Measurements from ENCODE around the gene KHDC3L.
"Not testable (repeated sequence)": the region's sequence is repeated elsewhere in the genome, so short reads cannot be mapped to it uniquely, and the experiment has no call there.

Gene KHDC3L

DNA sequence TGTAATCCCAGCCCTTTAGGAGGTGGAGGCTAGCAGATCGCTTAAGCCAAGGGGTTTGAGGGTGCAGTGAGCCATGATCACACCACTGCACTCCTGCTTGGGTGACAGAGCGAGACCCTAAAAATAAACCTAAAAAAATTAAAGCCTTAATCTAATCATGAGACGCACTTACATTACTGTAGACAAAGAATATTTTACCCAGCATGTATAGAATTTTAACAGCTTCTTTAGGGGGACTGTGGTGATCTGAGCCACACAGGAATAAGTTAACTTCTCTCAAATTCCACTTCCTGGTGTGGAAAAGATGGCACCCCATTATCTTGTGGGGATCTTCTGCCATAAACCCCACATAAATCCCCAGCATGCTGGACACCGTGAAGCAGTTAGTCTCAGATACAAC lies 9.5 kb downstream of the KHDC3L start:
- DNase-seq: no peak

DNA sequence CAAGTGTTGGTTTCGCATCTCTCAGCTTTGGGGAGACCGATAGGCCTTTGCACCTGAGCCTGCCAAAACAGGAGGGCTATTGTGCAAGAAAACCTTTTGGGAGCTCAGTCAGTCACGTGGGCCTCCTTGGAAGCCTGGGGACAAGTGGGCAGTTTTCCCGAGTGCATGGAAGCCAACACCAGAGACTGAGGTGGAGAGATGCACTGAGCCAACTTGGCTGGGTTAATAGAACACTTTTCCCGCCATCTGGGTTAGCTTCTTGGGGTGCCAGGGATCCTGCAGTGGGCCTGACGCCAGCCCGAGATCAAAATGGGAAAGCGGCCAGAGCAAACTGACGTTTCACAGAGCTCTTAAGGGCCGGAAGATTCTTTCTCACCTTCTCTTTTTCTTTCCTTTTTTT lies 10.1 kb downstream of the KHDC3L start:
- no peak for DNase-seq

DNA sequence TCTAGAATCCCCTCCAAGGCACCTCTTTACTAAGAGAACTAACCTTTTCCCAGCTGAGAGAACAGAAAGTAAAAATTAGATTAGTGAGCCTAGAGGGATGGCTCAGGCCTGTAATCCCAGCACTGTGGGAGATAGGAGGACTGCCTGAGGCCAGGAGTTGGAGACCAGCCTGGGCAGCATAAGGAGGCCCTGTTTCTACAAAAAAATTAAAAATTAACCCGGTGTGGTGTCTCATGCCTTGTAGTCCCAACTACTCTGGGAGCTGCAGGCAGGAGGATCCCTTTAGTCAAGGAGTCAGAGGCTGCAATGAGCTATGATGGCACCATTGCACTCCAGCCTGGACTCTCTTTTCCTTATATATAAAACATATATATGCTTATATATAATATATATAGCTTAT lies 12.8 kb downstream of the KHDC3L start:
- no peak for DNase-seq

DNA sequence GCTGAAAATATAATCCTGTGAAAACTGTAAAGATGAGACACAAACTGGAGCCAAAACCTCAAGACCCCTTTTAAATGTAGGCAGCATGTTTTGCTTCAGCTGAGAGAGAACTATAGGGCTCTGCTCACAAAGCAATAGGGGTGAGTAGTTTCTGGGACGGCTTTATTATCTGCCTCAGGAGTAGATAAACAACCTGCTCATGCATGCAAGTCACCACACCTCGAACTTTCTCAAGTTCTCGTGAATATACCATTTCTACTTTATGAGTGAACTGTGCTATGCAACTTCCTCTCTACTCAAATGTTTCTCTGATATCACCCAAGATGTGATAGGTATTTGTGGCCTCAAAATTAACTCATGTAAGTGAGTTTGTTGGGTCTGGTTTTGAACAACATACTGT lies 14.8 kb downstream of the KHDC3L start:
- DNase-seq: peak; percentile 37

DNA sequence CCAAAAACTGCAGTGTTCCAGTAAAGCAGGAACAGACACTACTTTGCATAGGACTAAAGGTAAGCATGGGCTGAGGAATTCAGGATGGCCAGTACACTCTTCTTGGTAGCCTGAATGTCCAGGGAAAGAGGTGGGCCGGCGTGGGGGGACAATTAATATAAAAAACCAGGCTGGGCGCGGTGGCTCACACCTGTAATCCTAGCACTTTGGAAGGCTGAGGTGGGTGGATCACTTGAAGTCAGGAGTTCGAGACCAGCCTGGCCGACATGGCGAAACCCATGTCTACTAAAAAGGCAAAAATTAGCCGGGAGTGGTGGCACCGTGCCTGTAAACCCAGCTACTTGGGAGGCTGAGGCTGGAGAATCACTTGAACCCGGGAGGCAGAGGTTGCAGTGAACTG lies 19.1 kb downstream of the KHDC3L start:
- DNase-seq: not testable (repeated sequence)

DNA sequence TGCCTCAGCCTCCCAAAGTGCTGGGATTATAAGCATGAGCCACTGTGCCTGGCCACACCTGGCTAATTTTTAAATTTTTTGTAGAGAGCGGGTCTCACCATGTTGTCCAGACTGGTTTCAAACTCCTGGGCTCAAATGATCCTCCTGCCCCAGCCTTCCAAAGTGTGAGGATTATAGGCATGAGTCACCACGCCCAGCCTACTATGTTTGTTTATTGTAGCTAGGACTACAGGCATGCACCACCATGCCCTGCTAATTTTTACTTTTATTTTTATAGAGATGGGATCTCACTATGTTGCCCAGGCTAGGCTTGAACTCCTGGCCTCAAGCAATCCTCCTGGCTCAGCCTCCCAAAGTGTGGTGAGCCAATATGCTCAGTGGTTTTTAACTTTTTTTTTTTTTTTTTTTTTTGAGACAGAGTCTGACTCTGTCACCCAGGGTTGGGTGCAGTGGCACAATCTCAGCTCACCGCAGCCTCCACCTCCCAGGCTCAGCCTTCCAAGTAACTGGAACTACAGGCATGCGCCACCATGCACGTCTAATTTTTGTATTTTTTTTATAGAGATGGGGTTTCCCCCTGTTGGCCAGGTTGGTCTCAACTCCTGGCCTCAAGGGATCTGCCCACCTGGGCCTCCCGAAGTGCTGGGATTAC lies 20.1 kb downstream of the KHDC3L start:
- DNase-seq: no peak

DNA sequence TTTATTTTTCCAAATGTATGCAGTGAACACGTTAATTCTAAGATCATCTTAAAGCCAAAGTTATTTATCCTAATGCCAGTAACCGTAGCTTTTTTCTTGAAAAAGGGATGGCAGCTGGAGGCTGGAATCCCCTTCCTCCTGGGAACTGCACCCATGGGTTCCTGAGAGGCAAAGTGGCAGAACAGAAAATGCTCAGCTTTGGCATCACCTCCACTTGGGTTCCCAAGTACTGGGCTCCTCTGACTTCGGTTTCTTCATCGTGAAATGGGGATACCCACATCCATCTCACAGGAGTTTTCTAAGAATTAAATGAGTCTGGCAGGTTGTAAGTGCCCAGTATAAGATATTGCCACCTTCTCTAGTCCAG lies 26.0 kb downstream of the KHDC3L start:
- DNase-seq: no peak

DNA sequence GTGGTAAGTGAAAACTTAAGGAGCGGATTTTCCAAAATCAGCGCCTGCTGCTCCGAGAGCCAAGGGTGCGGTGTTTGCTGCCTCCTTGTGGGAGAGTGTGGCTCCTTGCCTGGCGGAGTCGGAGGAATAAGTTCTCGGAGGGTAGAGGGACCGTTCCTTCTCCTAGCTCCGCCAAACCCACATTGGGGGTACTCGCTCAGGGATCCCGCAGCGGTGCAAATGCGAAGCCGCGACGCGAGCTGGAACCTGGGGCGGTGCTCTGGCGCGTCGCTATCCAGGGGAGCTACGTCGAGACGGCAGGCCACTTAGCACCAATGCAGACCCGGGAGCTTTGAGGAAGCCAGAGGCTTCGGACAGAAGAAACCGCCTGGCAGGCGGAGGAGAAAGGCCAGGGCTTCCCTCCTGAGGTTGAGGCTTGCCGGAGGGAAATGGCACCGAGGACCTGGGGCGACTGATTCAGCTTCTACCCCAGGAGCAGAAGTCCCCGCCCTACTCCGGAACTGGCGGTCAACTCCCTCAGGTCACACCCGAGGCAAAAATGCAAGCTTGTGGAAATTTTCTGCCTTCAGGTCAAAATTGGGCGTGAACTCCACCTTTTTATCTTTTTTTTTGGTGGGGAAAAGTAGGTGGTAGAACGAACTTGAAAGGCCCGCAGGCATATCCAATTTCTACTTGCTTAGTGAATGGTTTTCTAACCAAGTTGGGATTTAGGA lies 26.5 kb downstream of the KHDC3L start:
- peak; percentile 92 for DNase-seq

DNA sequence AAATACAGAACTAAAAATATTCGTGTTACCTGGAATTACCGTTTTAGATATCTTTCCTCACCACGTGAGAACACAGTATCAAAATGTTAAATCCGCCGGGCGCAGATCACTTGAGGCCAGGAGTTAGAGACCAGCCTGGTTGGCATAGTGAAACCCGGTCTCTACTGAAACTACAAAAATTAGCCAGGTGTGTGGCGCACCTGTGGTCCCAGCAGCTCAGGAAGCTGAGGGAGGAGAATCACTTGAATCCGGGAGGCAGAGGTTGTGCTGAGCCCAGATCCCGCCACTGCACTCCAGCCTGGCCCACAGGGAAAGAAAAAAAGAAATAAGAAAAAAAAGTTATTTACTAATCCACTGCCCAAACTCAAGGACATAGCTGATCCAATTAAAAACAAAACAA lies 27.4 kb downstream of the KHDC3L start:
- no peak for DNase-seq

DNA sequence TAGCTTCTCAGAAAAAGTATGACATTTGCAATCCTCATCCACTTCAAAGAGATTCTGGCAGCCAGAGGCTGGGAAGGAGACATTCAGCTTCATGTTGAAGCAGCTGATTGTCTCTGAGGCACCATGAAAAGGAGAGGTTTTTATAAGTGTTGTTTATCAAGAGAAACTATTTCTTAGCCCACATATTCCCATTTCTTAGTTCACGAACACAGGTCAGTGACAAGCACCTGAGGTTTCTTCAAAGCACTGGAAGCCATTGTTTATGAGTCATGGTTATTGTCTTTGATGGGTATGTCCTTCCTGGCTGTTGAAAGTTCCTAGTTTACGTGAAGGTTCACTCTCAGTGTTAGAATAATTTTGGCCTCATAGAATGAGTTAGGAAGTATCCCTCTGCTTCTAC lies 29.2 kb downstream of the KHDC3L start:
- no peak for DNase-seq

DNA sequence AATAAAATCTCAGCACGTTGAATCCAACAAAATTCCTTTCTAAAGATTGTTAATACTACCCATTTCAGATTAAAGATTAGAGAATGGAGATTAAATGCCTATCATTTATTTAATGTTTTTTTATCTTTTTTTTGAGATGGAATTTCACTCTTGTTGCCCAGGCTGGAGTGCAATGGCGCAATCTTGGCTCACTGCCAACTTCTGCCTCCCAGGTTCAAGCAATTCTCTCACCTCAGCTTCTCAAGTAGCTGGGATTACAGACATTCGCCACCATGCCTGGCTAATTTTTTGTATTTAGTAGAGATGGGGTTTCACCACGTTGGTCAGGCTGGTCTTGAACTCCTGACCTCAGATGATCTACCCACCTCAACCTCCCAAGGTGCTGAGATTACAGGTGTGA lies 29.7 kb downstream of the KHDC3L start:
- DNase-seq: peak; percentile 13

DNA sequence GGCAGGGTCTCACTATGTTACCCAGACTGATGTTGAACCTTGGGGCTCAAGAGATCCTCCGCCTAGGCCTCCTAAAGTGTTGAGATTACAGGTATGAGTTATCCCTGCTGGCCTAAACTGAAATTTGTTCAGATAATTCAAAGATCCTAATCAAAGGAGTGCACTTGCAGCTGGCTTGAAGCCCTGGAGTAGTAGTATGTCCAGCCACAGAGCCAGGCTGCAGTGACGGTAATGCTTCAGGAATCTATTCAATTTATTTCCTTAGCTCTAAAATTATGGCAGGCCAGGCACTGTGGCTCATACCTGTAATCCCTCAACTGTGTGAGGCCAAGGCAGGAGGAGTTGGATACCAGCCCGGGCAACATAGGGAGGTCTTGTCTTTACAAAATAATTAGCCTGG lies 30.8 kb downstream of the KHDC3L start:
- no peak for DNase-seq

DNA sequence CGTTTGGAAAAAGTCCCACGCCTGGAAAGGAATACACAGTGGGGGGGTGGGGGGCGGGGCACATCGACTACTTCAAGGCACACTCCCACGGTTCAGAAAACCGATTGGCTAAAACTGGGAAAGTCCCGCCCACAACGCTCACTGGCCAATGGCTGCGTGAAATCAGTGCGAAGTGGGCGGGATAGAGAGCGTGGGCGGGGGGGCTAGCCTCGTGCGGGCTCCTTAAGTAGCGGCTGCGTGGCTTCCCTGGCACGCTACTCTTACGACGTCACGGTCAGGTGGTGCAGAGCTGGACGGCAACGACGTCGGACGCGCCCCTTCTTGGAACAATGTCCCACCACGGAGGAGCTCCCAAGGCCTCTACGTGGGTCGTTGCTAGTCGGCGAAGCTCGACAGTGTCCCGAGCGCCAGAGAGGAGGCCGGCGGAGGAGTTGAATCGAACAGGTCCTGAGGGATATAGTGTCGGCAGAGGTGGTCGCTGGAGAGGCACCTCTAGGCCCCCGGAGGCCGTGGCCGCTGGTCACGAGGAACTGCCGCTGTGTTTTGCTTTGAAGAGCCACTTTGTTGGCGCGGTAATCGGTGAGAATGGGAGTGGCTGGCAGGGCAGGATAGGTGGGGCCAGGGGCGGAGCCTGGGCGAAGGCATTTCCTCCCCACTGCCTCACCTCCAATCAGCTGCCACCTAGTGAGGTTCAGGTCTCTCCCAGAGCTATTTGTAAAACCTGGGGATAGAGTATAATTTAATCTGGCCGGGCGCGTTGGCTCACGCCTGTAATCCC lies 32.3 kb downstream of the KHDC3L start, which contains the start of gene DDX43:
TSS of gene DDX43 (plus strand) at position 252 of the 778 bp plus-strand sequence. CDS start at position 330, 78 bp downstream.
- DNase-seq: peak; percentile 95

DNA sequence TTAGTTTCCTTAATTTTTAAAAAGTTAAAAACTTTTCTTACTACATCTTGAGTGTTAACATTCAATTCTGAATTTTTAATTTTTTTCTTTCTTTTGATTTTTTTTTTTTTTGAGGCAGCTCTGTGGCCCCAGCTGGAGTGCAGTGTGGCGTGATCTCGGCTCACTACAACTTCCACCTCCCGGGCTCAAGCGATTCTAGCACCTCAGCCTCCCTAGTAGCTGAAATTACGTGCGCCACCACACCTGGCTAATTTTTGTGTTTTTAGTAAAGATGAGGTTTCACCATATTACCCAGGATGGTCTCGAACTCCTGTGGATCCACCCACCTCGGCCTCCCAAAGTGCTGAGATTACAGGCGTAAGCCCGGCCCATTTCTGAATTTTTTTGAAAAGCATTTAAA lies 33.4 kb downstream of the KHDC3L start:
- DNase-seq: no peak

DNA sequence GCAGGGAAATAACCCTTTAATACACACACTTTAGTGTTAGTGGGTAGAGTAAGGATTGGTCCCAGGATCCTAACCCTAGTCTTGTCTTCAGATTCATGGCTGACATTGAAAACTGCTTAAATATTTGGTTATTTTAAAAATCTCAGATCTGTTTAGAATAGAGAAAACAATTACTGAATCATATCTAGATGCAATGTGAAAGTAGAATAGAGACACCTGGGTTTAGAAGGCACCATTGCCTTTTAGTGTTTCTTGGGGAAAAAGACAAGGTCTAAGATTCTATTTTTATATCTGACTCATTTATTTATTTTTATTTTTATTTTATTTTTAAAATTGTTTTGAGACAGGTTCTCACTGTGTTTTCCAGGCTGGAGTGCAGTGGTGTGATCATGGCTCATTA lies 38.2 kb downstream of the KHDC3L start:
- DNase-seq: no peak

DNA sequence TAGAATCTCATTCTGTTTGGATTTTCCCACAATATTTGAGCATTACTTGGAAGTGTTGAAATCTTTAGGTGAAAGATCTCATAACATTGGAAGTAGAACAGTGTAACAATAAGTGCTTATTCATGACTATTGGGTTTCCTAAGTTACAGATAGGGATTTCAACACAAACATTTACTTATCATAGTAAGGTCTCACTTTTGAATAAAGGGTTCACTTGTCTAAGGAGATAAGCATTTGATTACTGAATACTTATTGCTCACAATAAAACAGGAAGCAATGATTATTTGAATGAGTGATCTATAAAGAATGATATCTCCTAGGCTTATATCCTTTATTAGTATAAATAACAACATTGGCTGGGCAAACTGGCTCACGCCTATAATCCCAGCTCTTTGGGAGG lies 46.9 kb downstream of the KHDC3L start:
- DNase-seq: no peak

DNA sequence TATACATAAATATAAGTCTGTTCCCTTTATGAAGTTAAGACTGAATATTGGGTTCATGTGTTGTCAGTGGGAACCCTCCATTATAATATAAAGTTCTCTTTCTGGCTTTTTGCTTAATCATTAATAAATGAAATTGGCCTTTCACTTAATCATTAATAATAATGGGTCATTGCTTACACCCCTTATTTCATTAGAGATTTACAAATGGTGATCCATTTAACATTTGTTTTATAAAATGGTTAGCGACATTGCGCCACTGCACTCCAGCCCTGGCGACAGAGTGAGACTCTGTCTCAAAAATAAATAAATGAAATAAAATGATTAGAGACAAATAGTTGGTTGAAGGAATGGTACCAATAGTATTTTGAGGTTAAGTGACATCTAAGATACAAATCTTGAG lies 50.6 kb downstream of the KHDC3L start:
- DNase-seq: no peak
